Adrenal gland (tissue), 12 donors: ENCODE data around the gene EI24. TPM values are rescaled to one million over a fixed set of nuclear protein-coding genes. Genes with fewer than 3 reads are reported as not detected.

Experiments
- DNase-seq, 7 donors: peaks; one replicate each; pipeline ENCODE4 v3.0.0-alpha.2; 2019 to 2020
- H3K27ac ChIP-seq, 5 donors: fragments of 200-600 bp; sonication (generic) in 4 of 5; 1 replicate in 3 of 5; 2 replicates in 2 of 5; pipeline versions ENCODE4 v1.5.1 to v1.8.0; 2016 to 2020; ENCODE audit warnings: mild to moderate bottlenecking in 1 of 5
- H3K27me3 ChIP-seq: fragments of 200-600 bp; 2 replicates; pipeline ENCODE4 v1.8.0; 2021
- H3K36me3 ChIP-seq, 2 donors: fragments of 200-600 bp; replicated peaks in 1 of 2; 1 replicate in 1 of 2; 2 replicates in 1 of 2; pipeline versions ENCODE4 v1.5.1 to v1.8.0; 2018 to 2022
- H3K4me1 ChIP-seq, 2 donors: fragments of 200-600 bp; replicated peaks in 1 of 2; 1 replicate in 1 of 2; 2 replicates in 1 of 2; pipeline versions ENCODE4 v1.5.1 to v1.8.0; 2018 to 2021
- H3K4me3 ChIP-seq, 4 donors: fragments of 200-600 bp; sonication (generic) in 3 of 4; one replicate each; pipeline ENCODE4 v1.5.1; 2016 to 2018
- H3K9me3 ChIP-seq, 3 donors: fragments of 200-600 bp; sonication (generic) in 1 of 3; replicated peaks in 1 of 3; 1 replicate in 2 of 3; 2 replicates in 1 of 3; pipeline versions ENCODE4 v1.5.1 to v1.8.0; 2016 to 2021
- POLR2A ChIP-seq, 2 donors: fragments of 450-650 bp; IDR thresholded peaks; one replicate each; pipeline ENCODE4 v1.6.1; 2017; ENCODE audit warnings: antibody characterized with exemption in 2 of 2, mild to moderate bottlenecking in 2 of 2, moderate library complexity in 1 of 2
- WGBS, 4 donors: extraction: QIAGEN DNeasy Blood & Tissue Kit in 2 of 4; methylation state at CpG; one replicate each; pipeline versions ENCODE4 v1.1.5 to v1.1.7; 2013 to 2017; 5-methylcytosine and 5-hydroxymethylcytosine counted together
- intact Hi-C, 2 donors: fragments of 100-400 bp; cut with DNase I; formaldehyde crosslinking; loops; one replicate each; pipeline versions ENCODE4 v1.14.1 to v1.15.0; 2022 to 2023
- polyA plus RNA-seq, 3 donors: library from polyadenylated mRNA; stranded (reverse); fragments of 200-250 nt in 2 of 3; fragments of 350-450 nt in 1 of 3; fragmentation: Illumina TruSeq in 1 of 3; extraction: RNeasy Lipid Tissue Mini Kit (QIAGEN cat#74804) in 1 of 3; gene quantifications; one replicate each; pipeline ENCODE4 v1.2.3, GENCODE V29; 2013 to 2014
- small RNA-seq, 2 donors: library from RNA; depleted of rRNA; stranded (forward); fragments of <200 nt; gene quantifications; one replicate each; pipeline ENCODE3, GENCODE V24; 2016
- total RNA-seq, 9 donors: library from RNA; depleted of rRNA in 4 of 9; stranded (reverse); fragments of >200 nt in 4 of 9; fragments of 120-200 nt in 1 of 9; fragmentation: NEBNext Ultra II Directional in 1 of 9; extraction: Animal tissue kit (Norgen Biotek cat#: 25700) in 1 of 9; gene quantifications; one replicate each; pipeline versions ENCODE4 v1.1.0 to v1.2.4, GENCODE V29; 2013 to 2023
- TF ChIP-seq, protein P1 (sequence below), 6 experiments: fragments of 450-650 bp in 4 of 6; fragments of 200-600 bp in 2 of 6; sonication (generic) in 1 of 6; IDR thresholded peaks; 1 replicate in 5 of 6; 2 replicates in 1 of 6; pipeline versions ENCODE4 v1.5.1 to v1.8.0; 2016 to 2021; ENCODE audit warnings: antibody characterized with exemption in 6 of 6, mild to moderate bottlenecking in 2 of 6, moderate library complexity in 1 of 6
- donor health status: healthy with polysubstance abuse.
- donor health status: Bipolar disorder and iron deficiency.
- donor health status: DM: yes; HTN: yes; CAD: no.
- donor health status: DM: no; HTN: no; CAD: no.
- donor health status: DM: no; HTN: no; CAD: no.
- donor health status: DM: yes; HTN: yes; CAD: no.

The EI24 gene
- total and polyA plus RNA-seq, 12 donors = 19.0 to 65.6 (median 46.7) TPM

- Histone ChIP-seq H3K36me3 (peaks cover 0 to 13% of the 10 kb centered on the region in 2 donors), H3K27ac (peak overlapping the region; percentile 57 to 93 (median 88)), H3K27me3 (no peaks in the 10 kb centered on the region), H3K4me3 (peak overlapping the region; percentile 13 to 62 (median 46)), H3K9me3 (no peaks in the 10 kb centered on the region), H3K4me1 (peaks cover 6 to 18% of the 10 kb centered on the region in 2 donors)
- 0 to 1% (median 0%) methylated on average over 13 to 51 of the region's 51 CpGs for WGBS, 4 donors
- TF ChIP-seq POLR2A (IDR thresholded peaks at IDR 0.05) = peak; percentile 26 to 70
- TF ChIP-seq, protein P1, sequence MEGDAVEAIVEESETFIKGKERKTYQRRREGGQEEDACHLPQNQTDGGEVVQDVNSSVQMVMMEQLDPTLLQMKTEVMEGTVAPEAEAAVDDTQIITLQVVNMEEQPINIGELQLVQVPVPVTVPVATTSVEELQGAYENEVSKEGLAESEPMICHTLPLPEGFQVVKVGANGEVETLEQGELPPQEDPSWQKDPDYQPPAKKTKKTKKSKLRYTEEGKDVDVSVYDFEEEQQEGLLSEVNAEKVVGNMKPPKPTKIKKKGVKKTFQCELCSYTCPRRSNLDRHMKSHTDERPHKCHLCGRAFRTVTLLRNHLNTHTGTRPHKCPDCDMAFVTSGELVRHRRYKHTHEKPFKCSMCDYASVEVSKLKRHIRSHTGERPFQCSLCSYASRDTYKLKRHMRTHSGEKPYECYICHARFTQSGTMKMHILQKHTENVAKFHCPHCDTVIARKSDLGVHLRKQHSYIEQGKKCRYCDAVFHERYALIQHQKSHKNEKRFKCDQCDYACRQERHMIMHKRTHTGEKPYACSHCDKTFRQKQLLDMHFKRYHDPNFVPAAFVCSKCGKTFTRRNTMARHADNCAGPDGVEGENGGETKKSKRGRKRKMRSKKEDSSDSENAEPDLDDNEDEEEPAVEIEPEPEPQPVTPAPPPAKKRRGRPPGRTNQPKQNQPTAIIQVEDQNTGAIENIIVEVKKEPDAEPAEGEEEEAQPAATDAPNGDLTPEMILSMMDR (IDR thresholded peaks at IDR 0.05) = no peak
- intact Hi-C loops = loop anchor here (10.0 kb wide), 1 partner anchor 249 kb away; no protein-coding TSS in a partner anchor
- DNase-seq = peak; percentile 85 to 92 (median 87)
Measured at GRCh38 chr11:125625630-125626287, 56.5 kb downstream of the EI24 start.

DNA sequence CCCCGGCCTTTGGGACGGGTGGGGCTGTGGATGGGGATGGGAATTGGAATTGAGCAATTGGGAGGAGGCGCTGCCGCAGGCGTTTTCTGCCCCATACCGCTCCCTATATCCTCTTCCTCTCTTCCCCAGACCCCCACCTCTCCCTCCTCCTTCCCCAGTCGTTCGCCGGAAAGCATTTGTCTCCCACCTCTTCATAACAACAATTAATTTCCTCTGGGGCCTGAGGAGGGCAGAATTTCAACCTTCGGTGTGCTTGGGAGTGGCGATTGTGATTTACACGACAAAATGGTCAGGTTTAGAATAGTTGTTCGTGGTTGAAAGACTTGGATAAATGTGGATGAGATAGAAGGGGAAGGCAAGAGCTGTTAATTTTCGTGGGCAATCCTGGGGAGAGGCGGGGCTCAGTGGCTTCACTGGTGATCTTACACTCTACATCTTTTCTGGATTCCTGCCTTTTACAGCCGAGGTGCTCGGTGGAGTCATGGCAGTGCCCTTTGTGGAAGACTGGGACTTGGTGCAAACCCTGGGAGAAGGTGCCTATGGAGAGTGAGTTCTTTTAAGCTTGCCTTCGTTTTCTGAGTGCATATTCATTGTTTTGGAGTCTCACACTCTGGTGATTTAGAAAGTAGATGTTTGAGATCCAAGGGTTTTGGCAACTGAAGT is 57.1 kb downstream of the EI24 start:
- intact Hi-C loops = loop anchor here (10.0 kb wide), 1 partner anchor 248 kb away; no protein-coding TSS in a partner anchor
- peaks cover 0 to 6% of the 10 kb centered on the region in 2 donors for H3K36me3 ChIP-seq
- H3K27me3 ChIP-seq = no peaks in the 10 kb centered on the region
- H3K4me1 ChIP-seq = peaks cover 6 to 18% of the 10 kb centered on the region in 2 donors
- WGBS, 4 donors = 0 to 2% (median 0%) methylated on average over 13 to 18 of the region's 18 CpGs
- H3K9me3 ChIP-seq = no peaks in the 10 kb centered on the region
- peak overlapping the region; percentile 13 to 62 (median 46) for H3K4me3 ChIP-seq
- TF ChIP-seq, protein P1 (IDR thresholded peaks at IDR 0.05) = peak in 1 of 6 experiments; percentile 16
- TF ChIP-seq POLR2A (IDR thresholded peaks at IDR 0.05) = no peak
- peak overlapping the region in 3 of 5 donors; percentile 88 to 93 (median 92) for H3K27ac ChIP-seq
- DNase-seq = peak in 1 of 7 donors; percentile 13

- Histone ChIP-seq H3K27ac (no peak overlapping the region), H3K4me1 (peaks cover 6 to 18% of the 10 kb centered on the region in 2 donors), H3K36me3 (no peaks in the 10 kb centered on the region), H3K9me3 (no peaks in the 10 kb centered on the region), H3K4me3 (no peak overlapping the region), H3K27me3 (no peaks in the 10 kb centered on the region)
- WGBS, 4 donors = 69 to 76% (median 72%) methylated on average over 7 of the region's 7 CpGs
- no peak for DNase-seq
- TF ChIP-seq POLR2A (IDR thresholded peaks at IDR 0.05) = no peak
- TF ChIP-seq, protein P1 (IDR thresholded peaks at IDR 0.05) = no peak
- intact Hi-C loops = loop anchor here (10.0 kb wide), 1 partner anchor 247 kb away; no protein-coding TSS in a partner anchor
Measured at GRCh38 chr11:125627236-125627910, 58.1 kb downstream of the EI24 start.

Small RNA genes lying within 50 kb of the gene (small RNA-seq; reads per million reads assigned to genes)
- gene RNU6-1156P = 0 reads per million in 2 donors

Other genes starting within 250 kb of the EI24 start
- 10 to 100 TPM in 4 of 9 donors, 1 to 10 TPM in 5; 6.6 to 32.1 (median 8.9) TPM for gene FEZ1, start 73.2 kb upstream of the EI24 start, total RNA-seq
- 10 to 100 TPM; 11.0 to 16.7 (median 13.4) TPM for gene FEZ1, start 73.2 kb upstream of the EI24 start, polyA plus RNA-seq
- 100 to 1,000 TPM in 7 of 9 donors, 10 to 100 TPM in 2; 79.2 to 175 (median 116) TPM for gene STT3A, start 23.4 kb downstream of the EI24 start, total RNA-seq
- 100 to 1,000 TPM in 1 of 3 donors, 10 to 100 TPM in 2; 28.4 to 208 (median 35.6) TPM for gene STT3A, start 23.4 kb downstream of the EI24 start, polyA plus RNA-seq
- 10 to 100 TPM in 1 of 9 donors, 1 to 10 TPM in 8; 1.2 to 13.8 (median 2.3) TPM for gene CHEK1, start 55.7 kb downstream of the EI24 start, total RNA-seq
- 1 to 10 TPM in 1 of 3 donors, under 1 TPM in 2; 0.51 to 3.3 (median 0.72) TPM for gene CHEK1, start 55.7 kb downstream of the EI24 start, polyA plus RNA-seq
- gene ACRV1, start 111.4 kb downstream of the EI24 start, total RNA-seq = under 1 TPM in 1 of 9 donors, not detected in 8; 0.06 TPM
- gene ACRV1, start 111.4 kb downstream of the EI24 start, polyA plus RNA-seq = under 1 TPM in 1 of 3 donors, not detected in 2; 0.16 TPM
- not detected for gene PATE1, start 176.8 kb downstream of the EI24 start, total RNA-seq
- not detected for gene PATE1, start 176.8 kb downstream of the EI24 start, polyA plus RNA-seq
- gene PATE2, start 209.4 kb downstream of the EI24 start, total RNA-seq = under 1 TPM in 2 of 9 donors, not detected in 7; 0.39 to 0.44 TPM
- gene PATE2, start 209.4 kb downstream of the EI24 start, polyA plus RNA-seq = not detected
- not detected for gene PATE3, start 218.7 kb downstream of the EI24 start, total RNA-seq
- not detected for gene PATE3, start 218.7 kb downstream of the EI24 start, polyA plus RNA-seq